GM21360 (cell line): Measurements from ENCODE around the gene MACROH2A1.

ENCODE experiments used
- ATAC-seq: cut with Tn5 transposase; IDR thresholded peaks from one replicate; pipeline ENCODE4 v1.9.1; 2021; ENCODE audit warnings: mild to moderate bottlenecking, moderate library complexity; ENCODE audit not compliant: unreplicated experiment

Gene MACROH2A1

DNA sequence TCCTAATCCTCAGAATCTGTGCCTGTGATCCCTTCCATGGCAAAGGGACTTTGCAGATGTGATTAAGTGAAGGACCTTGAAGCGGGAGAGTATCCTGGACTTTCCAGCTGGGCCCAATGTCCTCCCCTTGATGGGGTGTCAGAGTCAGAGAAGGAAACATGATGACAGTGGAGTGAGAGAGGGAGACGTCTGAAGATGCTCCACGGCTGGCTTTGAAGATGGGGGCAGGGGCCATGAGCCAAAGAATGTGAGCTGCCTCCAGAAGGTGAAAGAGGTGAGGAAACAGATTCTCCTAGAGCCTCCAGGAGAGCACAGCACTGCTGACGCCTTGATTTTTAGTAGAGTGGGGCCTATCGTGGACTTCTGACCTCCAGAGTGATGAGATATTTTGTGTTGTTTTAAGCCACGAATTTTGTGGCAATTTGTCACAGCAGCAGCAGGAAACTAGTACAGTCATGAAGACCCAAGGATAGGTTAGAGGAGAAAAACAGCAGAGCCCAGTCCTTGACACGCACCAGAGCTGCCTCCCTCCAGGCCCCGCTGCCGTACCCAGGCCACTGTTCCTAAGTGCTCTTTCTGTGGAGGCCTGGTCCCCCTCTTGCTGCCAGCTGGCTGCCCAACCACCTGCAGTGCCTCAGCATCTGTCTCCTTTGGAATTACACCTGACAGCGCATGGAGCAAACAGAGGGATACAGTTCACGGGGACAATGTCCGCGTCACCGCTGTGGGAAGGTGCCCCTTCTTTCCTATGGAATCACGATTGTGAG, 78.1 kb downstream of the MACROH2A1 start:
- no peak for ATAC-seq

DNA sequence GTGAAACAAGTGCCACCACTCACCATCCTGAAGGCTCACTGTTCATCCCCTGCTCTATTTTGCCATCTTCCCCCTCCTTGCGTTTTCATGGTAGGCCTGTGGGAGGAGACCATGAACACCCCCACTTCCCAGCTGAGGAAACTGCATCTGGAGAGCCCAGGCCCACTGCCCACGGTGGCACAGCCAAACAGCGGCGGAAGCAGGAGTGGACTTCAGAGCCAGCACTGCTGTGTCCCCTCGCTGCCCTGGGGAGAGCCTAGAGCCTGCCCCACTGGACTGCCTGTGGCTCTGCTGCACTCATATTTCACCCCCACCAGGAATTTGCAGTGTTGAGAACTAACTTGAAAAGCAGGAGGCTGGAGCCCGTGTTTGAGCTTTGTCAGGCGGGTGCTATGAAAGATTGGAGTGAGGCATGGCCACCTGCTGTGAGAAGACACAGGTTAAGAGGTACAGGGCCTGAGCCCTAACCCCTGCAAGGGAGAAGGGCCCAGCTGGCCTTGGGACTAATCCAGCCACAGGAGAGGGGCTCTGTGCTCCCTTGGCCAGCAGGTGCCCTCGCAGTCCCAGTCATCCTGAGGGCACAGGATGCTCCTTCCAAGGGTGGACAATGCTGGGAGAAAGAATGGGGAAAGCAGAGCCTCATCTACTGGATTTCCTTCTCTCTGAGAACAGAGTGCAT, 79.0 kb downstream of the MACROH2A1 start:
- ATAC-seq = no peak

DNA sequence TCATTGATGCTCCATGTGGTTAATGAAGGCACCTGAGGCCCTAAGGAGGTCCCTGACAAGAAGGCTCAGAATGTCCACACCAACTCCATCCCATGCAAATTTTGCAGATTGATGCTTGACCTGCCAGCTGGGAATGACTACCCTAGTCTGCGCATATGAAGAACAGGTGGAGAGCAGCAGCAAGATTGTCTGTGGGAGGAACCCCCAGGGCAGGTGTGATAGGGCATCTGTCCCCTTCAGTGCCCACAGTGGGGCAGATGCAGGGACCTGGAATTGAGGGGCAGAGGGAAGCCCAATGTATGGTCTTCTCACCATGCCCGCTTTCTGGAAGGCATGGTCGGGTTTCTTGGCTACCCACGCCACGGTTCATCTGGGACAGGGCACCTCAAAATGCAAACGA, 79.6 kb downstream of the MACROH2A1 start:
- no peak for ATAC-seq

DNA sequence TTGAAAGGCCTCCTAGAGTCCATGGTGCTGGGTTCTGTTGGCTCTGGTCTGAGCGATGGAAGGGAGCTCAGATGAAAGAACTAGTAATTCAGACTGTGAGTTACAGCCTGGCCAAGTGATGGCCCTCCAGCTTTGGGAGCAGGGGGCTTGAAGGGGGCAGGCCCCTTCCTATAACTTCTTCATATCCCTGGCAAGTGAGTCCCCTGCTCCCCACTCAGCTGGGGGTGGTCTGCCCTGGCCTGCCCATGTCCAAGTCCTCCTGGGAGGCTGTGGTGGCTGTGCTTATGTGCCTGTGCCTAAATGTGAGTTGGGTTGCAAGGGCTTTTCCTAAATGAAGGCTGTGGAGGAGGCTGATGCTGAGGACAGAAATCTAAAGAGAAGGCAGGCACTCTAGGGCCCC, 80.1 kb downstream of the MACROH2A1 start:
- ATAC-seq = no peak

DNA sequence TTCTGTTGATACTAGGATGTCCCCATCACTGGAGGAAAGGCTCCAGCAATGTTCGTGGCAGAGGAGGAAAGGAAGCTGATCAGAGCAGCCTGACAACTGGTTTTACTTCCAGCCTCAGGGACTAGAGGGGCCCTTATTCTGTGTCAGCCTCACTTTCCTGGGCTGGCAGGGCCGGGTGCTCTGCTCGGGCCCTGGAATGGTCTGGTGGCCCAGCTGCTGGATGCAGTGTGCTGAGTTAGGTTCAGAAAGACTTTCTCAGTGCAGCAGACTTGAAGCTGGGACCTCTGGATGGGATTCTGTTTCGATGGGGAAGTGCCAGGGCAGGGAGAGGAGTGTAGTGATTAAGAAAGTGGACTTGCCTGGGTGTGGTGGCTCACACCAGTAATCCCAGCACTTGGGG, 81.0 kb downstream of the MACROH2A1 start:
- ATAC-seq = no peak

DNA sequence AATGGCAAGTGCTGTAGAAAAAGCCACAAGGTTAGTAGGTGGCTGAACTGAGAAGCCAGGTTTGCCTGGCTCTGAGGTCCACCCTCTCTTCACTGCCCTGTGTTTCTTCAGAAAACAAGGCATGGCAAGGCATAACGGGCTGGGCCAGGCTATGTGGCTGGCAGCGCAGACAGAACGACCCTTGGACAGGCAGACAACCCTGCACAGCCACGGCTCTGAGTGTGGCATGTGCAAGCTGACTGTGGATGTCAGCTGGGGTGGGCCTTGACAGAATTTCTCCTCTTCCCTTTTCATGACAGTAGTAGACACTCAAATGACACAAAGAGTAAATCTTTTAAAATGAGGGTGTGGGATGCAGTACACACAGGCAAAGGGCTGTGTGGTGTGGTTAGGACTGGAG, 81.7 kb downstream of the MACROH2A1 start:
- no peak for ATAC-seq

DNA sequence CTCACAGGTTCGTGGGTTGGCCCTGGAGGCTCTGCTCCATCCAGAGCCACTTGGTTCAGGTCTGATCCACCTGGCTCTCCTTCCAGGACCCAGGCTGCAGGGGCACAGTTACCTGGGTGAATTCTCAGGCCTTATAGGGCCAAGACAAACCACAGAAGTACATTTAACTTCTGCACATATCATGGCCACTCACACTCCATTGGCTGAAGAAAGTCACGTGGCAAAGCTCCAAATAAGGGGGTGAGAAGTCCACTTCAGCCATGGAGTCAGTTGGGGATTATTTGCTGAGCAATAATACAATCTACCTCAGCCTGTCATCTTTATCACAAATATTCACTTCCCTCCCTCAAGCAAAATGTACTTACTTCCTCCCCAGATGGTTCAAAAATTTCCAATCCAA, 83.6 kb downstream of the MACROH2A1 start:
- ATAC-seq = no peak

DNA sequence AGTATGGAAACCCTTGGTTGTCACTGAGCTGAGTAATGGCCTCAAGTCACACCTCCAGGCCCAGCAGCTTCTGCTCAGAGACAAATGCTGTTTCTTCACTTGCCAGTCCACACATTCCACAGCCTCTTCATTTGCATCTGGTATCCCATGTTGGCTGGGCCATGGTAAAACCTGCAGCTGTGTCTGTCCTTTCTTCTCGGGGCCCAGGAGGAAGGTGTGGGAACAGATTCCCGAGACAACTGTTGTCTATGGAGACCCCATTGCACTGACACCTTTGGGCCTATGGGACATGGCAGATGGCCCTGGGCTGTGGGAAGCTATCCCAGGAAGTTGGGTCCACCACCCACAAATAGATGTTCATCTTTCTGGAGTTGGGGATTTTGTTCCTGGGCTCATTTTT, 85.1 kb downstream of the MACROH2A1 start:
- ATAC-seq = no peak

DNA sequence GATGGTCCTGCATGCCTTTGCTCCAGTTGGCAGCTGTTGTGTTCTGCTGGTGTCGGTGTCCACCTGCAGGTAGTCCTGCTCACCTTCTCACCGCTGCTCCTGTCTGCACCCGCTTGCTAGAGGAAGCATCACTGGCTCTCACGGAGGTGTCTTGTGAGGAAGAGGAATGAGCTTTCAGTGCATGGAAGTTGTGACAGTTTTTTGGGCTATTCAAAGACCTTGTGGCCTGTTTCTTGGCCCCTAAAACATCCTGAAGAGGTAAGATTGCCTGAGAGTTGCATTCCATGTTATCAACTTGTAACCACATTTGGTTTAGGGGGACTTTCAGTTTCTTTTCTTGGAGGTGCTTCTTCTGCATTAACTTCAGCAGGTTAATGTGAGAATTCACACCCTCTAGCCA, 85.6 kb downstream of the MACROH2A1 start:
- ATAC-seq = no peak

DNA sequence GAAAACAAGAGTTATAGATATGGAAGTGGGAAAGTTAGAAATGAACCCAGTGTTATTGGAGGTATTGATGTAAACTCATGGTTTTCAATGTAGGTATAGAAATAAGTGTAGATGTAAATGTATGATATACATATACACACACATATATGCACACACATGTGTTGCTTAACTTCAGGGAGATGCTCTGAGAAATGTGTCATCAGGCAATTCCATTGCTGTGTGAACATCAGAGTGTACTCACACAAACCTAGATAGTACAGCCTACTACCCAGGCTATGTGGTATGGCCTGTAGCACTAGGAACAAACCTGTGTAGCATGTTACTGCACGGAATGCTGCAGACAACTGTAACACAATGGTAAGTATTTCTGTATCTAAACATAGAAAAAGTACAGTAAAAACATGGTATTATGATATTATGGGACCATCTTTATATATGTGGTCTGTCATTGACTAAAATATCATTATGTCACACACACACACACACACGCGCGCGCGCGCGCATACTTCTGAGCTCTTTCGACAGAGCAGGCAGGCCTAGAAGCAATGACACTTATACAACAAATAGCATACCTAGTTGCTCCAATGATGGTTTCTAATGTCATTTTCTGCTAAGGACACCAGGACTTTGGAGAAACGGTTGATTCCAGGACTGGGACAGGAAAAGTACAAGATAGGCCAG, 86.6 kb downstream of the MACROH2A1 start:
- no peak for ATAC-seq

DNA sequence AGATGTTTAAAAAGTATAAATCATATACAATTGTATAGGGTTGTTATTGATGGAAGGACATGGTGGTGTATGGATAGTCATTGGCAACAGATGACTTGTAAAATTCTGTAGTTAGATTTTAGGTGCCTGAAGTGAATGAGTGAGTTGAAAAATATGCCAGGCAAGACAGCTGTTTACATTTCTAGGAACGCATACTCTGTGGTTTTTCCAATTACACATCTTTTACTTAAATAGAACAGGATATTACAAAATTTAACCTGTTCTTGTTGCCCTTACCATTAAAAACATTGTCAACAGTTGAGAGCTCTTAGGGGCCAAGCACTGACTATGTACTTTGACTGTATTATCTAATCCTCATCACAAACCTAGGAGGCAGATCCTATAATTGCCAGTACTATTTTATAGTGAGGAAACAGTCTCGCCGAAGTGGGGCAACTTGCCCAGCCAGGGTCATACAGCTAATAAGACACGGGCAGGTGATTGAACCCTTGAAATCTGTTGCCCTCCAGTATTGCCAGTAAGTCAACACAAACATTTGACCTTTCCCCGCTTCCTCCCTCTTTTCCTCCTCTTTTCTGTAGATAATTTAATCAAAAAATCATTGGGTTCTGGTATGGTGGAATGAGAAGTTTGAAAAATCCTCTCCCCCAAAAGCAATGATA, 88.6 kb downstream of the MACROH2A1 start:
- no peak for ATAC-seq

DNA sequence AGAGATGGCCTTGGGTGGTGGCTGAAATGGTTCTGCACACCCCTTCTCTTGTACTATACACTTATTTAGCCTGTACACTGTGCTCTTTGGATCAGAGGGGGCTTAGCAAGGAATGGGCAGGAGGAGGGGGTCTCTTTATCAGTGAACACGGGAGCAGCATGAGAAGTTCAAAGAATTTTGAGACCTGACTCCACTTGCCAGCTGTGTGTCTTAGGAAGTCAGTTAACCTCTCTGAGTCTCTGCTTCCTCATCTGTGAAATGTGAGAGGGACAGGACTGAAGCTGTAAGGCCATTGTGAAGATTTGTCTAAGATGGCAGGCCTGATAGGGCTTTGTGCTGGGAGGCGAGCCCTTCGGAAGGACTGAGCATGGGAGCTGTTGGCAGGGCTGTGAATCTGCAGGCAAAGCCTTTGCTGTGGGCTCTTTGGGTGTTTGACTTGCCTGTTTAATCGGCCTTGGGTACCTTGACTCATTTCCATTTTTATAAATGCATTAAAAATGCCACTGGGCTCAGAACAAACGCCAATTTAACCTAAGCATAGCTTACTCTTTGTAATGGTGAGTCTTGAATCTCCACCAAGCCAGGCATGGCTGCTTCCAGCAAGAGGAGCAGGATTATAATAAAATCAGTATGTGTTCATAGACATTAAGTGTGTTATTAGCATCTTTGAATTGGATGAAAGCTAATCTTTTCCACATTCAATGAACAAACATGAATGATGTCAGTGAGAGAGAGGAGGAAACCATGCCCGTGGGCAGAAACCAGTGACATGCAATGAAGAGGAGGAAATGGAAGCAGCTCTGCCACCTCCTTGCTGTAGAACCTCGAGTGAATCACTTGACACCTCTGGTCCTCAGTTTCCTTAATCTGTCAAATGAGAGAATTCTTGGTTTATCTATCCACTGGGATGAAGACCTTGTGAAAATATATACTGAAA, 89.4 kb downstream of the MACROH2A1 start:
- ATAC-seq = no peak

DNA sequence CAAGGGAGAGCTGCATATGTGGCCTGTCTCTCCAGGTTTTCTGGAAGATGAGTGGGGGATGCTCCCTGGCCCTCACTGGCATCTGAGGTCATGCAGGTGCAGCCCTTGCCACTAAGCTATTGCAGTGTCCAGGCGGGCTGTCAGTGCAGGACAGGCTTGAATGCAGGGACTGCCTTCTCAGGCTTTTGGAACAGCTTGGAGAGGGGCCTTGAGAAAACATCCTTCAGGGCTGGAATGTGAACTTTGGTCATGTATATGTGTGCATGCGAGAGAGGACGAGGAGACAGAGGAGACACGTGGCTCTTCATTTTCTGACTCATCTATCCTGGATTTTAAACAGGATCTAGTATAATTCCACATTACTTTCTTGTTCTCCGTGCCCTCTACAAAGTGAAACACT, 90.3 kb downstream of the MACROH2A1 start:
- ATAC-seq = no peak

DNA sequence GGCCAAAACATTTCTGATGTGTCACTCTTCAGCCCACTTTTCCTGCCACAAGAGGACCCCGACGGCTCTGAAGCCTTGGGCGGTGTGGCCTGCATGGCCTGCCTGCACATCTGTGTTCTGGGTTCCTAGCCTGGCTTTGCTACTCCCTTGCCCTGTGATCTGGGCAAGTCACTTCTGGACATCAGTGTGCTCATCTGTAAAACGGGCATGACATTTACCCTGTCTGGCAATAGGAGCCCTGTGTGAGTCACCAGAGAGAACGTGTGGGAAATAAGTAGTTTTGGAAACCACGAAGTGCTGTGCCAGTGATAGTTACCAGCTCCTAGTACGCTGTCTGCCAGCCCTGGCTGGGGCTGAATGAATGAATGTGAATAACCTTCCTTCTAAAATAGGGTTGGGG, 90.8 kb downstream of the MACROH2A1 start:
- ATAC-seq = no peak

DNA sequence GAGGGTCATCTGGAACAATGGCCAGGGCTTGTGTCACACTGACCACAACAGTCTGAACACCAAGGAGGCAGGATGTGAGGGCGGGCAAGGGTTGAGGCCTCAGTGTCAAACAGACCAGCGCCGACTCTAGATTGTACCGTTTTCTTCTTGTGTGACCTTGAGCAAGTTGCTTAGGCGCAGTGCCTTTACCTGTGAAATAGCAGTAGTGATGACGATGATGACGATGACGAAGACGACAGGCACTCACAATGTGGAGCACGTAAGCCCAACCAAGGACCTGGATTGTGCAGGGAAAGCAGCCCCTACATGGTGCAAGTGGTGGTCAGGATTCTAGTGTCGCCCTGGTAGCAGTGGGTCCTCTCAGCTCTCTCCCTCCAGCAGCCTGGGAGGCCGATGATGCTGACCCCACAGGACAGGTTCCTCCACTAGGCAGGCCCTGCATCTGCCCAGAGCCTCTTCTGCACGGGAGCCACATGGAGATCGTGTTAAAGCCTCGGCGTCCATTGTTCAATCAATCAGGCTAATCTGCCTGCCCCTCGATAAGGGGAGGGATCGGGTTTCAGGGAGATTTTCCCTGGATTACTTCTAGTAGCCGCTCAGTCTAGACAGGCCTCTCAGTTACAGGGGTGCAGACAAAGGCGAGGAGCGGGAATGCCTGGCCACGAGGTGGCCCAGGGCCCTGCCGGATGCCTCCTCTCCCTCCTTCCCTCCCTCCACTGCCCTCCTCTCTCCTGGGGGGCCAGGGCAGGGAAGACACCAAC, 91.7 kb downstream of the MACROH2A1 start:
- ATAC-seq = no peak

DNA sequence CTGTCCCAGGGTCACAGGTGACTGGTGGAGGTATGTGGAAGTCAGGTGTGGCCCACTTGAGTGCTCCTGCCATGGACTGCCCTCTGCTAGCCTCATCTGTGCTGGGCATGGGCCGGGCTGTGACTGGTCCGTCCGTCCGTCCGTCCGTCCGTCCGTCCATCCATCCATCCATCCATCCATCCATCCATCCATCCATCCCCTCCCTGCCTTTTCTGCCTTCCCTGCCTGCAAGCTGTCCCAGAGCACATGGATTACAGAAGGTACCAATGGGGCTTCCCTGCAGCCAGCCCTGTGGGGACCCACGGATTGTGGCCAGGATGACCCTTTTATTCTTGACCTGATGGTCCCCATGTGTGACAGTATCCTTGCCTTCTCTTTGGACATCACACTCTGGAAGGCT, 92.5 kb downstream of the MACROH2A1 start:
- ATAC-seq = no peak

DNA sequence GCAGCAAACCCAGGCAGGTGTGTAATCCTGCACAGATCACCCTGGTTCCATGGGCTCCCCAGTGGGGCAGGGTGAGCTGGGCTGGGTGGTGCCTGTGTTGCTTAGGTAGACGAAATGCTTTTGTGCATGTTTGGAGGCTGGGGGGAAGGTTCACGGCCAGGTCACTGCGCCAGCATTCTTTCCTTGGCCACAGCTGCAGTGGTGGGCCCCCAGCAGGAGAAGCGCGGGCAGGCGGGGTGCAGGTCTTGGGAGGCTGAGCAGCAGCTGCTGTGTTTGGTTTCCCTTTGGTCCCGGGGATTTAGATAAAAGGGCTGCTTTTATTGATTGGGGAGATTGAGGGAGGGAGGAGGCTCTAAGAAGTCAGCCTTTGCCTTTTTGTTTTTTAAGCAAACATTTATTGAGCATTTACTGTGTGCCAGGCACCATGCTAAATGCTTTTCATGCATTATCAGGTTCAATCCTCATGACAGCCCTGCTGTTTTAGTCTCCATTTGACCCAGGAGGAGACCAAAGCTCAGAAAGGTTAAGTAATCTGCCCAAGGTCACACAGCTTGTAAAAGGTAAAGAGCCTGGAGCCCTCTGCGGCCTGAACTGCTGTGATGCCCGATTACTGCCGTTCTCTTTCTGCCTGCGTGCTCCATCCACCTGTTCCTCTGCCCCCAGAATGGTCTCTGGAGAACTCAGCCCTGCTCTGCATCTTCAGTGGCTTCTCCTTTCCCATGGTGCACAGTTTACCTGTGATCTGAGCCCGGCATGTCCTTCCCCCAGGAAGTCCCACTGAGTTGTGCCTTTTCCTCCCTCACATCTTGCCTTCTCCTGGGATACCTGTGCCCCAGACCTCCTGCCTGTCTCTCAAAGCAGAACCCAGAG, 94.4 kb downstream of the MACROH2A1 start:
- no peak for ATAC-seq

DNA sequence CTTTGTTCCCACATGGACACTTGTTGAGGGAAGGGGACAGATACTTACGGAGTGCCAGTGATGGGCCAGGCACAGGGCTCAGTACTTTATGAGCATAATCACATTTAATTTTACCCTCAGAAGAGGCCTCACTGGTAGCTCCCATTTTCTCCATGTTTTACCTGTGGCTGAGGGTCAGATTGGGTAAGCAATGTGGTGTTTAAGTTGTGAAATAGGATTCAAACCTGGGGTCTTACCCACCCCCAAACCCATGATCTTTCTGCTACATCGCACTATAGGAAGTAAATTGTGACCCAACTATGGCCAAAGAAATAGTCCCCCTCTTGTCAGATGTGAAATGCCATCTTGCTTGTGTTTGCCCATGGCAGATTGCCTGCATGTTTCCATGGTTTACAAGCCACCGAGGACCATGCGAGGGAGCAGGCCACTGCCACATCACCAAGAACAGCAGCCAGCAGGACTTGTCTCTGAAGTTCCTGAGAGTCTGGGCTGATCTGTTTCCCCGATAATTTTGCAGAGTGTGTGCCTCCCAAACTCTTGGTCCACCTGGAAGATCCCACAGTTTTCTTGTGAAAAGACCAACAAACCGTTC, 95.4 kb downstream of the MACROH2A1 start:
- no peak for ATAC-seq
